Astrocyte of the spinal cord (primary cell): ENCODE measurements around the gene ST3GAL3.

Source experiments
- DNase-seq: peaks from one replicate; pipeline ENCODE4 v3.0.0; 2011; ENCODE audit warnings: low read depth, low spot score
- H3K4me3 ChIP-seq: 2 replicates; pipeline ENCODE4 v1.5.1; 2011; ENCODE audit warnings: low read depth, mild to moderate bottlenecking, low read length, moderate library complexity
- in situ Hi-C: cut with HindIII; loops from 2 replicates; pipeline ENCODE4 v1.10.0; 2017; ENCODE audit warnings: low sequenced_read_pairs
- TF ChIP-seq, protein P1 (sequence below): IDR thresholded peaks from 2 replicates; pipeline ENCODE4 v1.5.1; 2012; ENCODE audit warnings: low read depth, mild to moderate bottlenecking, low read length, inconsistent platforms

Gene ST3GAL3

DNA sequence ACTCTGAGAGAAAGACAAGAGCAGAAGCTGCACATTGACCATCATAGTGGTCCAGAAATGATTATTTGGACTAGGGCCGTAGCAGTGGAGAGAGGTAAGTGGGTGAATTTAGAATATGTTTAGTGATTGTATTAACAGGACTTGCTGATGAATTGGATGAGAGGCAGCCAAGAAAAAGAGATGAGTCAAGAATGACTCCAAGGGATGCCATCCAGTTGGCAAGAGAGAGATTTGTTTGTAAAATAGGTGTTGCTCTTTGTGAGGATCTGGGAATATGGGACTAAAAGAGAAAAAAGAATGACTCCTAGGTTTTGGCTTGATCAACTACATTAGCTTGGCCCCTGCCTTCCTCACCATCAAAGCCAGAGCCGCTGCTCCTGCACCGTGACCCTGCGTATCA, 172.1 kb downstream of the ST3GAL3 start:
- DNase-seq, result peak; percentile 63

DNA sequence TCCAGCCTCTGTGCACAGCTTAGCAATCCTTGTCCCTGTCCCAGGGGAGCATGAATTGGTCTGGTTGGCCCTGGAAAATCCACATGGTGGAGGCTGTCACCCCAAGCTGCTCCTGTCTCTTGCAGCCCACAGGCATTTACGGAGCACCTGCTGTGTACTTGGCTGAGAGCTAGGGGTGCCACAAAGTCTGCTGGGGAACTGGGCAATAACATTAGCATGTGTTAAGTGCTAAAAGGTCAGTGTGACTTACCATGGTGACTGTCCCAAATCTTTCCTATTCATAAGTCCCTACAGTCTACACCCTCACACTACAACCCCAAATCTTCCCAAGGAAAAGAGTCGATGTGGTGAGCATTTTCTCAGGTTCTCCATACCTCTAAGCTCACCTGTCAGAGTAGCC, 172.7 kb downstream of the ST3GAL3 start:
- H3K4me3 ChIP-seq, result no peak overlapping the region
- in situ Hi-C loops, result no loop called here
- DNase-seq, result no peak
- TF ChIP-seq, protein P1, sequence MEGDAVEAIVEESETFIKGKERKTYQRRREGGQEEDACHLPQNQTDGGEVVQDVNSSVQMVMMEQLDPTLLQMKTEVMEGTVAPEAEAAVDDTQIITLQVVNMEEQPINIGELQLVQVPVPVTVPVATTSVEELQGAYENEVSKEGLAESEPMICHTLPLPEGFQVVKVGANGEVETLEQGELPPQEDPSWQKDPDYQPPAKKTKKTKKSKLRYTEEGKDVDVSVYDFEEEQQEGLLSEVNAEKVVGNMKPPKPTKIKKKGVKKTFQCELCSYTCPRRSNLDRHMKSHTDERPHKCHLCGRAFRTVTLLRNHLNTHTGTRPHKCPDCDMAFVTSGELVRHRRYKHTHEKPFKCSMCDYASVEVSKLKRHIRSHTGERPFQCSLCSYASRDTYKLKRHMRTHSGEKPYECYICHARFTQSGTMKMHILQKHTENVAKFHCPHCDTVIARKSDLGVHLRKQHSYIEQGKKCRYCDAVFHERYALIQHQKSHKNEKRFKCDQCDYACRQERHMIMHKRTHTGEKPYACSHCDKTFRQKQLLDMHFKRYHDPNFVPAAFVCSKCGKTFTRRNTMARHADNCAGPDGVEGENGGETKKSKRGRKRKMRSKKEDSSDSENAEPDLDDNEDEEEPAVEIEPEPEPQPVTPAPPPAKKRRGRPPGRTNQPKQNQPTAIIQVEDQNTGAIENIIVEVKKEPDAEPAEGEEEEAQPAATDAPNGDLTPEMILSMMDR, result no peak

More for the DNA sequence above, 172.1 kb downstream of the ST3GAL3 start:
- TF ChIP-seq, protein P1, result no peak
- in situ Hi-C loops, result no loop called here
- no peak overlapping the region for H3K4me3 ChIP-seq

- H3K4me3 ChIP-seq, result no peak overlapping the region
- TF ChIP-seq, protein P1, result no peak
- in situ Hi-C loops, result no loop called here
- no peak for DNase-seq
These were observed 173.3 kb downstream of the ST3GAL3 start for GRCh38 chr1:43880604-43881003.

DNA sequence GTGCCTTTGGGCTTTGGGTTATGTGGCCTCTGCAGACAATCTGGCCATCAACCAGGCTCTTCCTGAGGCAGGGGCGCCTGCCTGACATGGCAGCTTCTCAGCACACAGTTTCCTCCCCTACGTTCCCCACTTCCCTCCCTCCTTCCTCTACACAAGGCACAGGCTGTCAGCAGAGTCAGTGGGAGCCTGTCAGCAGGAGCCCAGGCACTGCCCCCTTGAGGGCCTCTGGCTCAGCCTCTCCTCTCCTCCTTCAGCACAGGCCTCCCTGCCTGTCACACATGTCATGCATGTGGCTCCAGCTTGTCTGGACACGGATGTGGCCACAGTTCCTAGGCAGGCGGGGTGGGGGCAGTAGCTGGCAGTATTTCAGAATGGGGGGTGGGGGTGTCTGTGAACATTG, 174.1 kb downstream of the ST3GAL3 start:
- no peak for DNase-seq
- in situ Hi-C loops, result no loop called here
- TF ChIP-seq, protein P1, result peak; percentile 10
- no peak overlapping the region for H3K4me3 ChIP-seq

DNA sequence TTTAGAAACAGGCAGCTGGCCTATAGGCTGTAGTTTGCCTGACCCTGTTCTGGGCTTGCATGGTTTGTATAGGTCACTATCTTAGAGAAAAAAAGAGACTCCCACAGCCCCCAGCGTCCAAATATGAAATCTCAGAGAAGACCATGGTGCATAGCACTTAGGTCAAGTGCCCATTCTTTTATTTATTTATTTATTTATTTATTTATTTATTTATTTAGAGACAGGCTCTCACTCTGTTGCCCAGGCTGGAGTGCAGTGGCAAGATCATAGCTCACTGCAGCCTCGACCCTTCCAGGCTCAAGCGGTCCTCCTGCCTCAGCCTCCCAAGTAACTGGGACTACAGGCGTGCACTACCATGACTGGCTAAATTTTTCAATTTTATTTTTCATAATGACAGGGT, 175.4 kb downstream of the ST3GAL3 start:
- no peak for DNase-seq
- no peak overlapping the region for H3K4me3 ChIP-seq
- TF ChIP-seq, protein P1, result no peak
- in situ Hi-C loops, result no loop called here

GRCh38 chr1:43883321-43883720, 176.0 kb downstream of the ST3GAL3 start:
- in situ Hi-C loops, result no loop called here
- DNase-seq, result no peak
- no peak overlapping the region for H3K4me3 ChIP-seq
- TF ChIP-seq, protein P1, result no peak

- in situ Hi-C loops, result no loop called here
- DNase-seq, result no peak
- no peak overlapping the region for H3K4me3 ChIP-seq
- TF ChIP-seq, protein P1, result no peak
These were observed 178.0 kb downstream of the ST3GAL3 start for GRCh38 chr1:43885279-43885801.
